HepG2 (cell line): ENCODE results near the gene NUCB1. TPM values are rescaled to one million over a fixed set of nuclear protein-coding genes. Genes with fewer than 3 reads are reported as not detected.
A peak's percentile ranks its signal among the peaks of the same experiment; 100 is the strongest.

Source experiments
- AHR ChIP-seq: IDR thresholded peaks from 2 replicates; pipeline ENCODE4 v1.6.1; 2018; ENCODE audit warnings: missing genetic modification reagents, missing compliant biosample characterization
- AKNA ChIP-seq: sonication (generic); formaldehyde crosslinking; IDR thresholded peaks from 2 replicates; pipeline ENCODE4 v1.4.0; 2020; ENCODE audit warnings: missing genetic modification reagents, borderline replicate concordance
- ATAD3A ChIP-seq: sonication (generic); formaldehyde crosslinking; IDR thresholded peaks from 2 replicates; pipeline ENCODE4 v1.4.0; 2020; ENCODE audit warnings: missing genetic modification reagents
- DDIT3 ChIP-seq: sonication (generic); formaldehyde crosslinking; IDR thresholded peaks from 2 replicates; pipeline ENCODE4 v1.4.0; 2020; ENCODE audit warnings: mild to moderate bottlenecking, missing genetic modification reagents
- GPBP1L1 ChIP-seq: sonication (generic); formaldehyde crosslinking; IDR thresholded peaks from 2 replicates; pipeline ENCODE4 v1.5.0; 2020; ENCODE audit warnings: mild to moderate bottlenecking, missing genetic modification reagents
- KAT7 ChIP-seq: IDR thresholded peaks from 2 replicates; pipeline ENCODE4 v1.6.1; 2018; ENCODE audit warnings: borderline replicate concordance, missing compliant biosample characterization
- NCOA1 ChIP-seq: sonication (generic); formaldehyde crosslinking; IDR thresholded peaks from 2 replicates; pipeline ENCODE4 v1.9.0; 2021; ENCODE audit warnings: missing genetic modification reagents
- TOPORS ChIP-seq: sonication (generic); formaldehyde crosslinking; IDR thresholded peaks from 2 replicates; pipeline ENCODE4 v1.8.0; 2023; ENCODE audit warnings: mild to moderate bottlenecking, missing genetic modification reagents
- ZBTB10 ChIP-seq: sonication (generic); formaldehyde crosslinking; IDR thresholded peaks from 2 replicates; pipeline ENCODE4 v1.4.0; 2020; ENCODE audit warnings: missing genetic modification reagents, borderline replicate concordance
- ZKSCAN5 ChIP-seq: sonication (generic); formaldehyde crosslinking; IDR thresholded peaks from 2 replicates; pipeline ENCODE4 v1.5.1; 2020; ENCODE audit warnings: mild to moderate bottlenecking, missing genetic modification reagents
- ZNF230 ChIP-seq: sonication (generic); formaldehyde crosslinking; IDR thresholded peaks from 2 replicates; pipeline ENCODE4 v1.4.0; 2020; ENCODE audit warnings: mild to moderate bottlenecking, missing genetic modification reagents
- ZNF3 ChIP-seq: IDR thresholded peaks from 2 replicates; pipeline ENCODE4 v1.7.0; 2017; ENCODE audit warnings: inconsistent platforms
- ZNF34 ChIP-seq: sonication (generic); formaldehyde crosslinking; IDR thresholded peaks from 2 replicates; pipeline ENCODE4 v1.4.0; 2020; ENCODE audit warnings: mild to moderate bottlenecking, missing genetic modification reagents, borderline replicate concordance
- ZNF883 ChIP-seq: sonication (generic); formaldehyde crosslinking; IDR thresholded peaks from 2 replicates; pipeline ENCODE4 v1.5.1; 2020; ENCODE audit warnings: mild to moderate bottlenecking, missing genetic modification reagents; ENCODE audit errors: not compliant biosample characterization
- polyA plus RNA-seq, 8 experiments: library from polyadenylated mRNA; depleted of rRNA in 3 of 8; stranded (reverse) in 7 of 8; unstranded in 1 of 8; fragments of >200 nt; fragmentation: Illumina TruSeq in 4 of 8; extraction: Trizol in 4 of 8; gene quantifications; 2 replicates each; pipeline versions ENCODE4 v1.2.1 to v1.2.3, GENCODE V29; 2011 to 2016; ENCODE audit warnings: low read depth in 4 of 8, missing spikeins in 1 of 8, mixed read lengths in 1 of 8; ENCODE audit not compliant: insufficient read depth in 1 of 8
- total RNA-seq, 5 experiments: library from RNA; depleted of rRNA; stranded (reverse); fragments of >200 nt; fragmentation: Illumina TruSeq; extraction: Trizol; gene quantifications; 2 replicates each; pipeline ENCODE4 v1.2.3, GENCODE V29; 2016; ENCODE audit warnings: low read depth in 1 of 5
- TF ChIP-seq, protein P1 (sequence below), 2 experiments: sonication (generic) in 1 of 2; formaldehyde crosslinking in 1 of 2; IDR thresholded peaks; 2 replicates each; pipeline versions ENCODE4 v1.4.0 to v1.6.1; 2018 to 2020; ENCODE audit warnings: missing genetic modification reagents in 2 of 2, borderline replicate concordance in 1 of 2, low read depth in 1 of 2, mild to moderate bottlenecking in 1 of 2, missing biosample characterization in 1 of 2
- TF ChIP-seq, protein P2 (sequence below): sonication (generic); formaldehyde crosslinking; IDR thresholded peaks from 2 replicates; pipeline ENCODE4 v1.5.0; 2020; ENCODE audit warnings: missing genetic modification reagents

The NUCB1 gene
- total and polyA plus RNA-seq, 2 of the 13 experiments (the other 11 are each of a cell fraction or from before 2014, with no cell fraction given) = 82.3 to 106 TPM

GRCh38 chr19:48963371-48964204, 63.5 kb downstream of the NUCB1 start (continued):
- TF ChIP-seq, protein P1, sequence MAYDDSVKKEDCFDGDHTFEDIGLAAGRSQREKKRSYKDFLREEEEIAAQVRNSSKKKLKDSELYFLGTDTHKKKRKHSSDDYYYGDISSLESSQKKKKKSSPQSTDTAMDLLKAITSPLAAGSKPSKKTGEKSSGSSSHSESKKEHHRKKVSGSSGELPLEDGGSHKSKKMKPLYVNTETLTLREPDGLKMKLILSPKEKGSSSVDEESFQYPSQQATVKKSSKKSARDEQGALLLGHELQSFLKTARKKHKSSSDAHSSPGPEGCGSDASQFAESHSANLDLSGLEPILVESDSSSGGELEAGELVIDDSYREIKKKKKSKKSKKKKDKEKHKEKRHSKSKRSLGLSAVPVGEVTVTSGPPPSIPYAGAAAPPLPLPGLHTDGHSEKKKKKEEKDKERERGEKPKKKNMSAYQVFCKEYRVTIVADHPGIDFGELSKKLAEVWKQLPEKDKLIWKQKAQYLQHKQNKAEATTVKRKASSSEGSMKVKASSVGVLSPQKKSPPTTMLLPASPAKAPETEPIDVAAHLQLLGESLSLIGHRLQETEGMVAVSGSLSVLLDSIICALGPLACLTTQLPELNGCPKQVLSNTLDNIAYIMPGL (CRISPR knock-in tag; IDR thresholded peaks at IDR 0.05; ENCODE audit: borderline replicate concordance in 1 of 2, low read depth in 1 of 2) = peak; percentile 24 to 53; a peak in 2 of 4 replicates
- TF ChIP-seq ZKSCAN5 (CRISPR knock-in tag) (no peak), ATAD3A (no peak), ZNF34 (CRISPR knock-in tag) (no peak), ZNF230 (CRISPR knock-in tag) (peak; percentile 82; the same call in 1 of the 2 replicates), KAT7 (CRISPR knock-in tag) (no peak; the same call in 1 of the 2 replicates), AHR (peak; percentile 70), GPBP1L1 (CRISPR knock-in tag) (no peak), NCOA1 (CRISPR knock-in tag) (no peak), TOPORS (CRISPR knock-in tag) (peak; percentile 88; the same call in 1 of the 2 replicates), AKNA (CRISPR knock-in tag) (no peak), ZNF3 (CRISPR knock-in tag) (no peak), ZNF883 (no peak), DDIT3 (CRISPR knock-in tag) (no peak), ZBTB10 (CRISPR knock-in tag) (peak; percentile 99)
- TF ChIP-seq, protein P2, sequence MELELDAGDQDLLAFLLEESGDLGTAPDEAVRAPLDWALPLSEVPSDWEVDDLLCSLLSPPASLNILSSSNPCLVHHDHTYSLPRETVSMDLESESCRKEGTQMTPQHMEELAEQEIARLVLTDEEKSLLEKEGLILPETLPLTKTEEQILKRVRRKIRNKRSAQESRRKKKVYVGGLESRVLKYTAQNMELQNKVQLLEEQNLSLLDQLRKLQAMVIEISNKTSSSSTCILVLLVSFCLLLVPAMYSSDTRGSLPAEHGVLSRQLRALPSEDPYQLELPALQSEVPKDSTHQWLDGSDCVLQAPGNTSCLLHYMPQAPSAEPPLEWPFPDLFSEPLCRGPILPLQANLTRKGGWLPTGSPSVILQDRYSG (CRISPR knock-in tag) = no peak
